ENCODE data around the gene FHL5.

GRCh38 chr6:96624957-96625356 lies 62.0 kb downstream of the FHL5 start:
- TF ChIP-seq CTCF (IDR thresholded peaks at IDR 0.05; ENCODE audit: low read depth, low read length, poor library complexity, severe bottlenecking) (no peak), EZH2phosphoT487 (IDR thresholded peaks at IDR 0.05; ENCODE audit: borderline replicate concordance, low read length) (no peak)

All from DOHH2 (cell line).